SW 1271 (cell line): ENCODE results near the gene GKN2.

ENCODE experiments used
- DNase-seq, 2 experiments: peaks; one replicate each; lab custom pipeline; 2025; lab: John Stamatoyannopoulos, UW

Gene GKN2, protein sequence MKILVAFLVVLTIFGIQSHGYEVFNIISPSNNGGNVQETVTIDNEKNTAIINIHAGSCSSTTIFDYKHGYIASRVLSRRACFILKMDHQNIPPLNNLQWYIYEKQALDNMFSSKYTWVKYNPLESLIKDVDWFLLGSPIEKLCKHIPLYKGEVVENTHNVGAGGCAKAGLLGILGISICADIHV

DNA sequence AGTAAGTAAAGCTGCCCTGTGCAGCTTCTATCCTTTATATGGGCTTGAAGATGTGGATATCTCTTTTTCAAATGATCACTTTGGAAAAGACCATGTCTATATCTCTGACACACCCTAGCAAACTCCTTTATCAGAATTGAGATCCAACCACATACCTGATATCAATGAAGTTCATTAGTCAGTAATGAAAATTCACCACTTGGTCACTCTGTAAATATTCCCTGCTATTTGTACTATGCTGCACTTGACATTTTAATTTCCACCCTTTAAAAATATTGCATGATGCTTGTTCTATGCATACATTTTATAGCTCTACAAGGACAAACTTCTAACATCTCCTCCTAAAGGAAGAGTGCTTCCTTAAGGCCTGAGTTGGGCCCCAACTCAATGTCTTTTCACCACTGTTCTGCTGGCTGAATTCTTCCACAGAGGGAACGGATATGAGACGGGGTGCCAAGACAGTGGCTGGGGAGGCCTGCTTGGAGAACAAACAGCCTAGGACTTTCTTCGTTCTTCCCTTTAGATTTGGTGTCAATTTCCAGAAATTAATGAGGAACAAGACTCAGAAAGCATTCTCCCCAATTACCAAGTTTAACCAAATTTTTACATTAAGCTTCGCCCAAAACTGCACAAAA lies at the start of gene GKN2:
Gene GKN2, minus strand, starts transcription at position 7 of the 635 bp plus-strand sequence. CDS start 32 bp downstream, outside the sequence.
- no peak for DNase-seq

DNA sequence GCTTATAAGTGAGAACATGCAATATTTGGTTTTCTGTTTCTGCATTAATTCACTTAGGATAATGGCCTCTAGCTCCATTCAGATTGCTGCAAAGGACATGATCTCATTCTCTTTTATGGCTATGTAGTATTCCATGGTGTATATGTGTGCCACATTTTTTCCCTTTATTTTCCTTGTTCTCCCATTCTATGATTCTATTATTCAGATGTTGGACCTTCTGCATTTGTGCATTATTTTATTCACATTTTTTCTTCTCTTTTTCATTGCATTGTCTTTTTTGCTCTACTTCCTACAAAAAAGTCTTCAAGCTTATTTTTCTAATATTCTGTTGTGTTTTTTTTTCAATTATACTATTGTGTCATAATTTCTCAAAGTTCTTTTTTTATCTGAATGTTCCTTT lies 49.2 kb upstream of the GKN2 start:
- no peak for DNase-seq

DNA sequence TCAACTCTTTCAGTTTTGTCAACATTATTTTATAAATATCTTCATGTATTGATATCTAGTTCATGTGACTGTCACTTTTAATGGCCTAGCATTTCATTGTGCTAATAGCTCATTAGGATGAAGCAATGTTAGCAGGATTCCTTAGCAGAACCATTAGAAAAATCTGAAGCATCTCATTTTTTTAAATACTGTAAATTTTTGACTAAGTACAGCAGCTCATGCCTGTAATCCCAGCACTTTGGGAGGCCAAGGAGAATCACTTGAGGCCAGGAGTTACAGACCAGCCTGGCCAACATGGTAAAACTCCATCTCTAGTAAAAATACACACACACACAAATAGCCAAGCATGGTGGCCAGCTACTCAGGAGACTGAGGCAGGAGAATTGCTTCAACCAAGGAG lies 44.7 kb upstream of the GKN2 start:
- DNase-seq: no peak

DNA sequence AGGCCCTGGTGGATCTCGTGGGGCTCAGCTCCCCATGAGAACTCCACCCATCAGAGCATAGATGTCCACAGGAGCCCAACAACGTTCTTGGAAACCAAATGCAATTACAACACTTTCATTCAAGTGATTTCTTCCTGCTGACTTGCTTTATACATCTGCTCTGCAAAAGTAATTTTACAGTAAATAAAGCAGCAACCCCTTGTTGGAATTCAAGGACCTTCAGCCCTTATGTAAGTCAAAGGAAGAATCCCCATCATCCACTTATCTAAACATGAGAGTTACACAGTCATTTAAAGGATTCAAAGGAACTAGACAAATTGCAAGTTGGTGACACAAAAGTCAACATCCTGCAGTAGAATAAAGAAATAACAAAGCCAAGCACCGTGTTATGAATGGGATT lies 43.2 kb upstream of the GKN2 start:
- DNase-seq: no peak

DNA sequence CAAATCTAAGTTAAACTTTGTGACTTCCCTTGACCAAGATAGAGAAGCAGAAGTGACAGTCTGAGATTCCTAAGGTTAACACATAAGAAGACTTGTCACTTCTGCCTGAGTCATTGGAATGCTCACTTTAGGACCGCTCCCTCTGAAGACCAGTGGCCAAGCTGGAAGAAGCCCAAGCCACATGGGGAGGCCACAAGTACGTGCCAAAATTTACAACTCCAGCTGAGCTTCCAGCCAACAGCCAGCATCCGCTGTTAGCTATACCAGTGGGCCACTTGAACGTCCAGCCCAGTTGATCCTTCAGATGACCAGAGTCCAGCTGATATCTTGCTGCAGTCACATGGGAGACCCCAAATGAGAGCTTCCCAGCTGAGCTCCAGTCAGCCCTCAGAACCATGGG lies 42.2 kb upstream of the GKN2 start:
- no peak for DNase-seq

DNA sequence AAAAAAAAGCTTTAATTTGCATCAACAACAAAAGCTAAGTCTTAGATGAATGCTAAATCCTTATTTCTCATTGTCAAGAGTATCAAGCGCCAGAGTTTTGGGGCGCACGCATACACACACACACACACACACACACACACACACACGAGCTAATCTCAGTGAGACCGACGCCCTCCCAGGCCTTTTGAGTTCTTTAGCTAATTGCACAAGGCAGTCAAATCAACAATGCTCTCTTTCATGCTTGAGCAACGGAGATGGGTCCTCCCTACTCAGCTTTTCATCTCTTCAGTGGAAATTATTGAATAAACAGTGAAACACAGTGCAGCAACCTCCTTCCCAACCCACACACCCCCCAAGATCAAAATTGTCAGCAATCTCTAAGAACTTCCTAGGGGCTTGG lies 41.0 kb upstream of the GKN2 start:
- DNase-seq: no peak

DNA sequence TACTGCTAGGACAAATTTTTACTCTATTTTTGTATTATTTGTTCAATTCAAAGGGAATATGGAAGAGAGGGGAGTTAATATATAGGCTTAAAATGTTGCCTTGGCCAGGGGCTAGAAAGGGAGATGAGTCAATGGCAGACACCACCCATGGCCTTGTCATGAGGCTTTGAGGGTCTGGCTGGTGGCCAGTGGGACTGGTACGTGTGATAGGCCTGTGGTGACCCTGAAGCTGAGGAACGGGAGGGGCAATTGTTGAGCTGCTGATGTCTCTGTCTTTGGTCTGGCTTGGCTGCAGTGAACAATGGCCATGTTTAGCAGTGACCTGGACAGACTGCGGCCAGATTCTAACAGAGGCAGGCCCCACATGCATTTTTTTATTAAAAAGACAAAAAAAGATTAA lies 40.2 kb upstream of the GKN2 start:
- DNase-seq: no peak

DNA sequence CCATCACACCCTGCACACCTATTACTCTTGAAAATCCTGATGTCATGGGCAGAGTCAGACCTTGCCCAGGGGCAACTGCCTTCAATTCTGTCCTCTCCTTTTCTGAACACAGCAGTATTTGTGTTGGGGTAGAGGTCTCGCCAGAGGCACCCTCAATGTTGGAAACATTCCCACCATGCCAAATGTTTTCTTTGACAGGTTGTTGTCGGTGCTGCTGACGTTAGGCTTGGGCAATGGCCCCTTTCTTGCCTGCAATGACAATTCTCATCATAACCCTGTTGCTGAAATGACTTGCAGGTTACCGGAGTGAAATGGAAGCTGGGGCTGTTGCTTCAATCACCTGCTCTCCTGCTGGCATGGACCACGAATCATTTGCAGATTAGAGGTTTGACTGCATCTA lies 39.6 kb upstream of the GKN2 start:
- no peak for DNase-seq

DNA sequence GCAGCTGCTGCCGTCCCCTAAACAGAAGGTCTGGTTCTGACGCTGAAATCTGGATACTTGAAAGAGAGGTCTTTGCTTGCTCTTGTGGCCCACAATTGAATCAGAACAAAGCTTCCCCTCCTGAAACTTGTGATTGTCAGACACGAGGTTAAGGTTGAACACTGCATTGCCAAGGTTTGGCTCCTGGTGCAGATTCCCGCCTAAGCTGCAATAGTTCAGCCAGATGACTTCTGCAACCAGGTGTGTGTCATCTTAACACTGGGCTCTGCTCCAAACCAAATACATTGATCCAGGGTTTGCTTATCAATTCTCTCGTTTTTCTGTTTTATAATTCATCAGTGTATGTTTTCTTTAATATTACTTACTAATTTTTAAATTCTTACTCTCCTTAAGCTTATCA lies 36.3 kb upstream of the GKN2 start:
- no peak for DNase-seq

DNA sequence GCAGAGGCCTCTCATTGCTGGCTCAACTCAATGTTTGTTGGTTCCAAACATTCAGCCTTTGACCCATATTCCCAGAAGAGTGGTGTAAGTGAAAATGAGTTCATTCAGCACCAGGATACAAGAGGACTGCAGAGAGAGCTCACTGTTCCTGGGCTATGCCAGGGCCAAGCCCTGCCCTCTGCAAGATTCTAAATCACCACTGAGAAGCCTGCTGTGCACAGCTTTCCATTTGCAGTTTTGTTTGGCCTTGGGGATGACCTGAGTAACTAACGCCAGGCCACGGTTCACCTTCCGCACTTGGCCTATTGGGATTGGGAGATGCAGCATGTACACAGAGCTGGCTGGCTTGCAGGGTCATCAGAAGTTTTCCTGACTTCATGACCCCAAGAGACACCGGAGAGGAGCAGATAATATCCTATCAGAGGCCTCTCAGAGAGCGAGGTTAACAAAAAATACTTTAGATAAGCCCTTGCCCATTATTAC lies 34.4 kb upstream of the GKN2 start:
- DNase-seq: no peak

DNA sequence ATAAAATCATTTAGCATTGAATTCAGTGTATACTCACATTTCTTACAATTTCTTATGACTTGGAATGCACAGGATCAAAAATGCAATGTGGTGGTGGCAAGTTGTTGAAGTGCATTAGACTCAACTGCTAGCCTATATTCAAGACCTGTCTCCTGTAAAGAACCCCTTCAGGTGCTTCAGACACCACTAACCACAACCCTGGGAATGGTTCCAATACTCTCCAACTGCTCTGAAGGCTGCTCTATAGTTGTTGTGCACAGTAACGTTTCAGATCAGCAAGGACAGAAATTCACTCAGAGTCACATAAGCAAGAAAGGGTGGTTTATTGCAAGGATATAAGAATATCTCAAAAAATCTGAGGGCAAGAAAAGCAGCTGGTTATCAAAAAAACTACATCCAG lies 28.3 kb upstream of the GKN2 start:
- DNase-seq: no peak

DNA sequence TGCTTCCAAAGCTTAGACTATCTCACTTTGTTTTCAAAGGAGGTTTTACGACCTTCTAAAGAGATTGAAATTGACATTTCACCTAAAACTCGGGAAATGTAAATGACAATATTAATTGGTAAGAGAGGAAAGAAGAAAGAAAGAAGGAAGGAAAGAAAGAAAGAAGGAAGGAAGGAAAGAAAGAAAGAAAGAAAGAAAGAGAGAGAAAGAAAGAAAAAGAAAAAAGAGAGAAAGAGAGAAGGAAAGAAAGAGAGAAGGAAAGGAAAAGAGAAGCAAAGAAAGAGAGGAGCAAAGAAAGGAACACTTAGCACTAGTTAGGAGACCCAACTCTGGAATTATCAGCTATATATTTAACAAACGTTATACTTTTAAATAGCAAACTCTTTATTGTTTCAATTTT lies 25.4 kb upstream of the GKN2 start:
- no peak for DNase-seq

DNA sequence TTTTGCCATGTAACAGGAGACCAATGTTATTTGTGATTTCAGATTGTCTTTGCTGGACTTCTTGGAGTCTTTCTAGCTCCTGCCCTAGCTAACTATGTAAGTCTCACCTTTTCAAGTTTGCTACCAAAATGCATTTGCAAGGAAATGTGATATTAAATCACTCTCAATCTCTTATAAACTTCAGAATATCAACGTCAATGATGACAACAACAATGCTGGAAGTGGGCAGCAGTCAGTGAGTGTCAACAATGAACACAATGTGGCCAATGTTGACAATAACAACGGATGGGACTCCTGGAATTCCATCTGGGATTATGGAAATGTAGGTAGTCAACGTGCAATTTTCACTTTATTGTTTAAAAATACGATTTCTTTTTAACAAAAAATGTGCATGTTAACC lies 24.8 kb upstream of the GKN2 start:
- DNase-seq: no peak

DNA sequence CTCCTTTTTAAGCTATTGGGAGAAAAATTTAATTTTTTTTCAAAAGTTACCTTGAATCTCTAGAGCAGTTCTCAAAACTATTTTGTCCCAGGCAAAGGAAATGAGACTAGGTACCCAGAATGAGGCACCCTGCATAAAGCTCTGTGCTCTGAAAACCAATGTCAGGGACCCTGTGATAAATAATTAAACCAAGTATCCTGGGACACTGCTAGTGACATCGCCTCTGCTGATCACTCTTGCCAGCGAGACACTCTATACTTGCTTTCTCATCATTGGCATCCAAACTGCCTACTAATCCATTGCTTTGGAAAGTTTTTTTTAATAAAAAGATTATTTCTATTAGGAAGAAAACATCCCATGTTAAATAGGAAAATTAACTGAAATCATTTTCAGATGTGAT lies 23.2 kb upstream of the GKN2 start:
- no peak for DNase-seq

DNA sequence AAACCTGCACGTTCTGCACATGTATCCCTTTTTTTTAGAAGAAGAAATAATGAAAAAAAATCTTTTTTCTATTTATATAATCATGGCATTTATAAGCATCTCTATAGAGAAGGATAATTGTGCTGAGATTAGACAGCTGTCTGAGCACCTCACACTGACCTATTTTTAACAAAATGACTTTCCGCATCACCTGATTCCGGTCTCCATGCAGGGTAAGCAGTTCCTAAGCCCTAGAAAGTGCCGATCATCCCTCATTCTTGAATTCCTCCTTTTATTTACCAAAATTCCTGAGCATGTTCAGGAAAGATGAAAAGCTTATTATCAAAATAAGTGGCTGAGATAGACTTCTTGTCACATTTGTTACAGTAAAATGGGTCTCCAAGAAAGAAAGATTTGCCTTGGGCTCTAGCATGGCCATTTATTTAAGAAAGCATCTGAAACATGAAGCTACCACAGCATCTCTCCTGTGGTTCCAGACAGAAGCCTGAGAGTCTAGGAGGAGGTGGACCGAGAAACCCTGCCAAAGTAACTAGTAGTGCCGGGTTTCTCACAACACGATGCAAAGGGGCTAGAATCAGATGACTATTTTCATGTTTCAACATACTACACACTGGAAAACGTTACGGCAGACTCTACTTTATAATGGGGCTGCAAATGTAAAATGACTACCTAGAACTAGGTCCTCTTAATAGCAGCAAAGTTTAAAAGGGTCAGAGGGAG lies 22.4 kb upstream of the GKN2 start:
- DNase-seq: no peak

DNA sequence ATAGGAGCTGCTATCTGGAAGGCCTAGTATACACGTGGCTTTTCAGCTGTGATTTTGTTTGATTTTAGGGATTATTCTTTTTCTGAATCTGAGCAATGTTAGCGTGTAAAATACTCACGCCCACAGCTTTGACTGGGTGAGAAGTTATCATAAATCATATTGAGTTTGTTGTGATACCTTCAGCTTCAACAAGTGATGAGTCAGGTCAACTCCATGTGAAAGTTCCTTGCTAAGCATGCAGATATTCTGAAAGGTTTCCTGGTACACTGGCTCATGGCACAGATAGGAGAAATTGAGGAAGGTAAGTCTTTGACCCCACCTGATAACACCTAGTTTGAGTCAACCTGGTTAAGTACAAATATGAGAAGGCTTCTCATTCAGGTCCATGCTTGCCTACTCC lies 21.6 kb upstream of the GKN2 start, which contains the start of gene GKN1:
Gene GKN1, plus strand, starts transcription at position 386 of the 400 bp plus-strand sequence. CDS start 42 bp downstream, outside the sequence.
- DNase-seq: no peak

DNA sequence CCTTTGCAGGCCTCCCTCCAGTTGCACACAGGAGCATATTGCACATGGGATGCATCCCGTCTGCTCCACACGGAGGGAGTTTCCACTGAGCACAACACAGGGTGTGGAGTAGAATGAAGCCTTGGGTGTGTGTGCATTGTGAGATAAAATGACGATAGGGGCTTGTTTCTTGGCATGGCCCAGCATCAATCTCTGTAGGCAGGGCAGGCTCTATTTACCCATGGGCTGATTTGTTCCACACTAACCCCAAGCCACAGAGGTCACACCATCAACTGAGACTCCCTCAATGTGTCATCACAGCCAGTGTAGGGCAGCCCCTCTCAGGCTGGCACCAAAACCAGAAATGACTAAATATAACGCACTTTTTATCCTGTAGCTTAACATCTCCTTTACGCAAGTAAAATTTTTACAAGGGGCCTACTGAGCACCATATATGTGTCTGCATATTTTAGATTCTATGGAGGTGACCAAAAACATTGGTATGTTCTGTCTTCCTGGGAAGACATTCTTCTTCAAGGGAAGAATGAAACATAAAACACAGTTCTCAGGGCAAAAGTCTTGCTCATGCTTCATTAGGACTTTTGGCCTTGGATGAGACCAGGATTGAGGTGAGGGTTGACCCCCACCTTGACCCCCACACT lies 19.0 kb upstream of the GKN2 start:
- peak; percentile 74 to 83 for DNase-seq

DNA sequence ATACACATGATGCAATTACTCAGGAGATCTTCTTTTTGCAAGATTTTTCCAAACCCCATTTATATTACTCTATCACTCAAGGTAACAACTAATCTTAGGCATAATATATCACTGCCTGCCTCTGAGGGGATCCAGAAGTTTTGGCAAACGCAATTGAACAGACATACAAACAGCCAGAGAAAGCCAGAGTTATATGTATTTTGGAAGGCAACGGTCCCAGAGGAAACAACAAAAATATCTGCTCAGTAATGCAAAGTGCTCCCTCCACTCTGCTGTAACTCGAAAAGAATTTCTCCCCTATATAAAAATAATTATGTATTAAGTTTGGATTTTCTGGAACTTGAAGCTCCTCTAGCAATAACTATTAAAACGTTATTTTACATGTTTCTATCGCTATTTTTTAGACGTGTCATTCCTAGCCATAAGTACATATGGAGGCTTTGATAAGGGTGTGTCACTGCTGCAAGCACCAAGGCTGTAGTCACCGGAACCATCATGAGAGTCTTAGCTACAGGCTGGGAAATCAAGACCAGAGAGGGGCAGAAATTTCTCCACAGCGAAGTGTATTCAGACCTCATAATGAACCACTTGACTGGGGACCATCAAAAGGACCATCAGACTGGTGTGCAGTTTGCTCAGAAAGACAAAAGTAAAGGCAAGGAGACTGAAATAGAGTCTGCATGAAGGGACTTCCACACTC lies 18.0 kb upstream of the GKN2 start:
- no peak for DNase-seq

DNA sequence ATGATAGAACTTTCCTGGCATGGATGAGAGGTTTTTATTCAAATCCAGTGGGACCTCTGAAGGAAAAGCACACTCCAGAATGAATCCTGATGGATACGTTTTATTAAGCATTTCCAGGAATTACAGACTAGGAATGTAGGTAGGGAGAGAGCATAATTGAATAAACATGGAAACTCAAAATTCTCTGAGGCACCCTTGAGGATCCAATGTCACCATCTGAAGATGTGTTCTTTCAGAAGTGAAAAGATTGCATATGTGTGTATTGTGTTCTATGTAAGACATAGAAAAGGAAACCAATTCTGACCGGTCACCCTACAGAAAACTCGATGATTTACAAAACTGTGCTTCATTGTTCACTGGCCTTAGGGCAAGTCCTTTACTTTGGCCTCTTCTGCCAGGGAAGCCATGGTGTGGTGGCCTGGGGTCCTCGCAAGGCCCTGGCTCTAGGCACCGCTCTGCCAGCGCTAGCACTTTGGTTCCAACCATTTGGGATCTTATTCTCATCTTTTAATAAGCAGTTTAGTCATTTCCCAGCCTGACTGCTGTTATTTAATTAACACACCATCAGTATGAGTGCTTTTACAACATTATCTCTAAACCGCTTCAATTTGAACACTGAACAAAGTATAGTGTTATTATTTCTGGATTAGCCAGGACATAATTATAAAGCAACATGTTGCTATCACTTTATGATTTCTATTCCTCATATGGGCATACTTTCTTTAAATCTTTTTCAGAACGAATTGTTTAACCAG lies 17.2 kb upstream of the GKN2 start:
- DNase-seq: no peak

DNA sequence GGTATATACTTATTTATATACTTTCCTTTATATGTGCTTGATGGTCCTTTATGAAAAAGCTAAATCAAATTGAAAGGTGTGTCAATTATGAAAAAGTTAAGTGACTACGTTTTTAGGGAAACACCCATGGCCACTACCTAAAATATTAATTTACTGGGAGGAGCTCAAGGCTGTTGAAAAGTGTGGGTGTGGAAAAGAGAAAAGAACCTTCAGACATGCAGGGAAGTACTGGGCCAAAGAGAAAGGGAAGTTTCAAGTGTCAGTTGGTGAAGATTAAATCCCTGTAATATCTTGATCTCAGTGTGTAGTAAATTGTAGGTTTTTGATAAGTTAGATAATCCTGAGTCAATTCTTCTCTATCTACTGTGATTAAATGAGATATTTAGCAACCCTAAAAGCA lies 15.5 kb upstream of the GKN2 start:
- DNase-seq: no peak

DNA sequence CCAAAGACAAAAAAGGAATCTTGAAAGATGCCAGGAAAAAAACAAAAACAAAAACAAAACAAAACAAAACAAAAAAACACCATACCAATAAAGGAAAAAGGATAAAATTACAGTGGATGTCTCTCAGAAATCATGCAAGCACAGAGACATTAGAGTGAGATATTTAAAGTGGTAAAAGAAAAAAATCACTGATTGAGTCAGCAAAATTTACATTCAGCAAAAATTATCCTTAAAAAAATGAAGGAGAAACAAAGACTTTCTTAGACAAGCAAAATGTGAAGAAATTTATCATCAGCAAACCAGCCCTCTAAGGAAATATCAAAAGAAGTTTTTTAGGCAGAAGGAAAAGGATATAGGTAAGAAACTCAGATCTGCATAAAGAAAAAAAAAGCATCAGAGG lies 11.6 kb upstream of the GKN2 start:
- DNase-seq: no peak
